ENCODE data around the gene ABCF1.

- TF ChIP-seq, protein P1, sequence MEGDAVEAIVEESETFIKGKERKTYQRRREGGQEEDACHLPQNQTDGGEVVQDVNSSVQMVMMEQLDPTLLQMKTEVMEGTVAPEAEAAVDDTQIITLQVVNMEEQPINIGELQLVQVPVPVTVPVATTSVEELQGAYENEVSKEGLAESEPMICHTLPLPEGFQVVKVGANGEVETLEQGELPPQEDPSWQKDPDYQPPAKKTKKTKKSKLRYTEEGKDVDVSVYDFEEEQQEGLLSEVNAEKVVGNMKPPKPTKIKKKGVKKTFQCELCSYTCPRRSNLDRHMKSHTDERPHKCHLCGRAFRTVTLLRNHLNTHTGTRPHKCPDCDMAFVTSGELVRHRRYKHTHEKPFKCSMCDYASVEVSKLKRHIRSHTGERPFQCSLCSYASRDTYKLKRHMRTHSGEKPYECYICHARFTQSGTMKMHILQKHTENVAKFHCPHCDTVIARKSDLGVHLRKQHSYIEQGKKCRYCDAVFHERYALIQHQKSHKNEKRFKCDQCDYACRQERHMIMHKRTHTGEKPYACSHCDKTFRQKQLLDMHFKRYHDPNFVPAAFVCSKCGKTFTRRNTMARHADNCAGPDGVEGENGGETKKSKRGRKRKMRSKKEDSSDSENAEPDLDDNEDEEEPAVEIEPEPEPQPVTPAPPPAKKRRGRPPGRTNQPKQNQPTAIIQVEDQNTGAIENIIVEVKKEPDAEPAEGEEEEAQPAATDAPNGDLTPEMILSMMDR (conservative IDR thresholded peaks at IDR 0.05 in 1 of 2, IDR thresholded peaks at IDR 0.05 in 1 of 2; ENCODE audit: extremely low read depth in 1 of 2, insufficient read depth in 1 of 2, low read depth in 1 of 2, low read length in 2 of 2), result no peak
- TF ChIP-seq EZH2 (IDR thresholded peaks at IDR 0.05; ENCODE audit: borderline replicate concordance, low read length), result no peak
Observed at GRCh38 chr6:30573113-30573512, 1.9 kb downstream of the ABCF1 start.
